Endometrium (tissue), 2 donors: ENCODE results near the gene PMPCA.

Experiments
- FAIRE-seq: peaks from 2 replicates; lab custom pipeline; 2012; peaks lifted over from hg19 to GRCh38; lab: Jason Lieb, UNC
- donor health status: control.
- donor health status: control.

PMPCA gene

DNA sequence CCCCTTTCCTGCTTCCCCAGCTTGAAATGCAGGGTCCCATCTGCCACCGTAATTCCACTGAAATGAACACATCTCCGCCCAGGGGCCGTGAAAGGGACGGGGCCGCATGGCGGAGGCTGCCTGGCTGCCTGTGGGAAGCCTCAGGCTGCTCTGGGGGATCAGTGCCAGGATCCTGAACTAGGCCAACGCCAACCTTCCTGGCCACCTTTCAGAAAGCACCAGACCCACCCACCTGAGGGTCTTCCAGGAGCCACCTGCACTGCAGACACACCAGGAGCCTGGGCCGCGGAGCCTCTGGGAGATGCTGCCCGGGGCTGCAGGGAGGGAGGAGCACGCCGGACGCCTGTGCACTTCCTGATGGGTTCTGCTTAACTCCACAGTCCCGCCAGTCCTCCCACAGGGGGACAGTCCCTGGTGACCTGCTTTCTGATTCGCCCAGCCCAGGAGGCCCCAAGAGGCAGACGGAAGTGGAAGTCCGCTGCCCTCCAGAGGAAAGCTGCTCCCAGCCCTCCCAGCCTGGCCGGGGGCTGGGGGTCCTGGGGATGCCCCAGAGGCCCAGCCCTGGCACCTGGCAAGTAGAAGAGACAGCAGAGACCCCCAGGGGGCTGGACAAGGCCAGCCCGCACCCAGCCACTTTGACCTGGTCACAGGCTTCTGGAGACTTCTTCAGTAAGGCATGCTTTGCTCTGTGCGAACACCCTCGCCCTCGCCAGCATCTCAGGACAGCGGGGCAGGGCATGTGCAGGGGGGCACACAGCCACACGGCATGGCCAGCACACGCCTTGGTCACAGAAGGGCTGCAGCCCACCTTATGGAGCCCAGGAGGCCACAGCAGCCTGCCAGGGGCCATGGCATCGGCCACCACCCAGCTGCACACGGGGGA is 36.9 kb upstream of the PMPCA start, which contains the start of gene CARD9:
Gene CARD9, minus strand, starts transcription at position 370 of the 883 bp plus-strand sequence. CDS start 1,591 bp downstream, outside the sequence.
- FAIRE-seq = no peak

DNA sequence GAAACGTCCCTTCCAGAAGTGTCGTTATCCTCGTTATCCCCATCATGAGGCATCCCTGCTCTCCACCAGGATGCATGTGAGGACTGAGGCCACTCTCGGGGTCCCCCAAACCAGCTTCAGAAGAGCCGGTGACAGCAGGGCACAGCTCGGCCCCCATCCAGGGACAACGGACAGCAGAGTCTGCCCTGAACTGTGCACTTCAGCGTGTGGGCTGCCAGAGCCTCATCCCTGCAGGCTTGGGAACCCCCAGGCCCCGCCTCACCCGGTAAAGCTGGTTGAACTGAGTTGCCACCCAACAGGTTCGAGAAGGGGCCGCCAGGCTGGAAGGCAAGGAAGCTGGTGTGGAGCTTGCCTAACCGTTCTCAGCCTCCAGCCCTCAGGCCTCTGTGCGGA is 36.3 kb upstream of the PMPCA start:
- no peak for FAIRE-seq

DNA sequence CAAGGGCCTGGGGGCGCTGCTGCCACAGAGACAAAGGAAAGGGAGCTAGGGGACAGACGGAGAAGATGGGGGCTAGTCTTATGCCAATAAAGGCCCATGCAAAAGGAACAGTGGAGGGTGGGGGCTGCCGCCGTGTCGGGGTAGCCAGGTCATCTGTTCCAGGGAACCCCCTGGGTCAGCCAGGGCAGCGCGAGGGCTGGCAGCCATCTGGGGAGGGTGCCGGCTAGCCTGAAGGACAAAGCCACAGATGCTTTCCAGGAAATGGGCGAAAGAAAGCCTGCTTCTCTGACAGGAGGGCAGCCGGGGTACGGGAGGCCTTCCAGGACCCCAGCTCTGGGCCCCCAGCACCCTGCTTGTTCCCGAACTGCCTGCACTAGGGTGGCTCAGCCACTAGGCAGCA is 35.4 kb upstream of the PMPCA start:
- no peak for FAIRE-seq

DNA sequence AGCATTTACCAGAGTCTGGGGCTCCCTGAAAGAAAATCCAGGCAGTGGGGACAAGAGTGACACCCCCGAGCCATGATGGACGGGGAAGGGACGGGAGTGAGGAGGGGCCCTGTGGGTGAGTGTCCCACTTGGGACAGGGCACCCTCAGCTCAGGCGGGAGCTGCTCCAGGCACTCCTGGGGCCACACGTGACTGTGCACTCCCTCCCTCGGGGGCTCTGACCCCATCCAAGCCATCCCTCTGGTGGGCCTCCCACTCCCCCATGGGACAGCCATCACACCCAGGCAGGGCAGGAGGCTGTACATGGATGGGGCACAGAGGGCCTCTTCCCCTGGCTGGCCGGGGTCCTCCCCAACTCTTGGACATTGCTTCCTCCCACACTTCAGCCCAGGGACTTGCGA is 34.0 kb upstream of the PMPCA start:
- no peak for FAIRE-seq

DNA sequence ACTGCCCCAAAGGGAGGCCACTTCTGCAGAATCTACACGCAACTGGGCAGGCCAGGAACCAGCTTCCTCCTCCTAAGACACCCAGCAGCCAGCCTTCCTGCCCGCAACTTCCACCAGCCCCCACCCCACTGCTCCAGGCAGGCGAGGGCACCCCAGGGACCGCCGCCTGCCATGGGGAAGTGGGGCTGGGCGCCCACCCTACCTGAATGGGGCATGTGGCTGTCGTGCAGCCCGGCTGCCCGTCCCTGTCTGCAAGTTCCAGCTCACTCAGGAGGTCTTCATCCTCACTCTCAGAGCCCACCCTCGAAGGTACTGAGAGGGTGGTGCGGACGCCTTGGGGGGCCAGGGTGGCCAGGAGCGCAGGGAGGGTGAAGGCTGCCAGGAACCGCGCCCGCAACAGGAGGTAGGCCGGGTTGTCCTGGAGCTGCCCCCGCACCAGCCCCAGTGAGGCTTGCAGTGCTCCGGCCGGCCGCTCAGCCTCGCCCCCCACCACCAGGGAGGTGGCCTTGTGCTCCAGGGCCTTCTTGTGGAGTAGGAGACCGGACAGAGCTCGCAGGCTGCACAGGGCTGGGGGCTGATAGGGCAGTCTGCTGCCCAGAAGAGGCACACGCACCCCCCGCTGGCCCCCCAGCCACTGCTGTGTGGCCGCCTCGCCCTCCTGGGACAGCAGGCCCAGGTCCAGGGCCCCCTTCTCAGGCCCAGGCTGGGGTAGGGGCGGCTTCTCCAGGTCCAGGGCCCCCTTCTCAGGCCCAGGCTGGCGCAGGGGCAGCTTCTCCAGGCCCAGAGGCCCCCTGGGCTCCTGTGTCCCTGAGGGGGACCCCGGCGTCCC is 32.9 kb upstream of the PMPCA start:
- no peak for FAIRE-seq

GRCh38 chr9:136378170-136379002 is 32.1 kb upstream of the PMPCA start:
- no peak for FAIRE-seq

GRCh38 chr9:136379003-136379287 is 31.5 kb upstream of the PMPCA start:
- FAIRE-seq = no peak

DNA sequence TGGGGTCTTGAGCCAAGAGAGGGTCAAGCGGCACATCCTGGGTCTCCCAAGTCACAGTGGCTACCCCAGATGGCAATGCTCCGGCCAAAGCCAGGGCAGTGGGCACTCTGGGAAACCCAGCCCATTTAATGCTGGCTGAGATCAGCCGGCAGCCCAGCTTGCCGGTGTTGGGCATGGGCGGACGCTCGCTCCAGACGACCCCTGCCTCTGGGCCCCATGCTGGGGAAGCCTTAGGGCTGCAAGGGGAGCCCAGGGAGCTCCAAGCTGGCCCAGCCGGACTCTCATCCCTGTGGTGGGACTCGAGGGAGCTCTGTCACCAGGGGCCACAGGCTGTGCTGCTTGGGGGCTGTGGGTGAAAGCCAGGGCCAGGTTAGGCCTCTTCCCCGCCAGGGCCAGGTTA is 31.1 kb upstream of the PMPCA start:
- FAIRE-seq = no peak

DNA sequence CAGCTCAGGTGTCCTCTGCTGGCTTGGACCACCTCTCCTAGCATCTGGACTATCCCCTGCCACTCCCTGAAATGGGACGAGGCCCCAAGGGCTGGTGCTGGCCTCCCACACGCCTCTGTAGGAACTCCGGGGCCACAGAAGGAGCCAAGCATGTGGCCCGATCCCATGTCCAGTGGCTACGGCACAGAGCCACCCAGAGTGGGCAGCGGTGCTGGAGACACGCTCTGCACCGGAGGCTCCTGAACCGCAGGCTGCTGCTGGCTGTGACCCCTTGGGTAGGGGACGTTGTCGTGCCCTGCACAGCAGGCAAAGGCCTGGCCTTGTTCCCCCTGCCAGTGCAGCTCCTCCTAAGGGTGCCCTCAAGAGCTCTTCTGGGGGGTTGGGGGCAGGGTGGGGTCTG is 30.6 kb upstream of the PMPCA start:
- FAIRE-seq = no peak

DNA sequence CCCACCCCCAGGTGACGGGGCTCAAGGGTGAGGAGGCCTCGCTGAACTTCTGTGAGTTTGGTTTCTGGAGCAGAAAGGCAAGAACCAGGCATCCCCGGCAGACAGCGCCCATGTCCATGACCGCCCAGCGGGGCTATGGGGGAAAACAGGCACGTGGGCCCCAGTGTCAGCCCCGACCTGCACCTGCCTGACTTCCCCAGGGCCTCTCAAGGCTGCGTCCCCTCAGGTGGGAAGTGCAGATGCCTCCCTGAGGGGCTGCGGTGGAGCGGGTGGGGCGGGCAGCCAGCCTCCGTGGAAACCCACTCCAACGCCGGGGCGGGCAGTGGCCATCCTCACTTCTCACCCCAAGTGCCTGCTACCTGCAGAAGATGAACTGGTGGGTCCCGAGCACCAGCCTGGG is 30.1 kb upstream of the PMPCA start:
- FAIRE-seq = no peak

DNA sequence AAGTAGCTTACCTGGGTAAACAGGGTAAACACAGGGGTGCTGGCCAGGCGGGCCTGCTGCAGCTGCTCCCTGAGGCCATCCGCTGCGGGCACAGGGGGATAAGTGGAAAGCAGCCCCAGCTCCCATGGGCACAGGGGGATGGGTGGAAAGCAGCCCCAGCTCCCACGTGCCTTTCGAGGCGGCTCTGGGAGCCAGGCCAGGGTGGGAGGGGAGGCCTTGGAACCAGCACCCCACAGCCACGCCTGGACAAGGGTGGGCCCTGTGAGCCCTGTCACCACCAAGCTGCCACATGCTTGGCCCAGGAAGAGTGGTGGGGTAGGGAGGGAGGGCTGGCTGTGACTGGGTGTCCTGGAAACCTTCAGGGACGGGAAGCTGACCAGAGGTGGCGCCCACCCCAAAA is 29.1 kb upstream of the PMPCA start:
- FAIRE-seq = no peak

GRCh38 chr9:136381966-136382513 is 28.4 kb upstream of the PMPCA start:
- no peak for FAIRE-seq

- FAIRE-seq = no peak
Observed at GRCh38 chr9:136383436-136383835, 27.0 kb upstream of the PMPCA start.

DNA sequence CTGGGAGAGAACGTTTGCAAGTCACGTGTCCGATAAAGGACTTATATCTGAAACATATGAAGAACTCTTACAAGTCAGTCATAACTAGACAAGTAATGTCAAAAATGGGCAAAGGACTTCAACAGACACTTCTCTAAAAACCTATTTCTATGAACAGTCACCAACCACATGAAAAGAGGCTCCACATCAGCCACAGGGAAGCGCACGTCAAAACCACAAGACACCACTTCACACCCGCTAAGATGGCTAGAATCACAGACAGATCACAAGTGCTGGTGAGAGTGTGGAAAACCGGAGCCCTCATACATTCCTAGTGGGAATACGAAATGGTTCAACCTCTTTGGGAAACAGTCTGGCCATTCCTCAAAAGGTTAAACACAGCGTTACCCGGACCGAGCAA is 25.4 kb upstream of the PMPCA start:
- no peak for FAIRE-seq

DNA sequence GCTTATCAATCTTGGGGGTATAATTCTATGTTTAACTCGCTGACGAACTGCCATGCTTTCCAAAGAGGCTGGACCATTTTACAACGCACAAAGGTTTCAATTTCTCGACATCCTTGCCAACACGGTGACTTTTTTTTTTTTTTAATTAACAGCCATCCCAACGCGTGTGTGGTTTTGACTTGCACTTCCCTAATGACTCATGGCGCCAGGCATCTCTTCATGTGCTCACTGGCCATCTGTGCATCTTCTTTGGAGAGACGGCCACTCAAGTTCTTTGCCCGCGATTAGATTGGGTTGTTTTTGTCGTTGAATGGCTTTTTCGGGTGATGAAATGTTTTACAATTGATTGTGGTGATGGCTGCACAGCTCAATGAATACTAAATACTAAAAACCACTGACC is 24.4 kb upstream of the PMPCA start:
- FAIRE-seq = no peak

GRCh38 chr9:136387217-136387616 is 23.2 kb upstream of the PMPCA start:
- no peak for FAIRE-seq

- no peak for FAIRE-seq
Observed at GRCh38 chr9:136389396-136389795, 21.1 kb upstream of the PMPCA start.

DNA sequence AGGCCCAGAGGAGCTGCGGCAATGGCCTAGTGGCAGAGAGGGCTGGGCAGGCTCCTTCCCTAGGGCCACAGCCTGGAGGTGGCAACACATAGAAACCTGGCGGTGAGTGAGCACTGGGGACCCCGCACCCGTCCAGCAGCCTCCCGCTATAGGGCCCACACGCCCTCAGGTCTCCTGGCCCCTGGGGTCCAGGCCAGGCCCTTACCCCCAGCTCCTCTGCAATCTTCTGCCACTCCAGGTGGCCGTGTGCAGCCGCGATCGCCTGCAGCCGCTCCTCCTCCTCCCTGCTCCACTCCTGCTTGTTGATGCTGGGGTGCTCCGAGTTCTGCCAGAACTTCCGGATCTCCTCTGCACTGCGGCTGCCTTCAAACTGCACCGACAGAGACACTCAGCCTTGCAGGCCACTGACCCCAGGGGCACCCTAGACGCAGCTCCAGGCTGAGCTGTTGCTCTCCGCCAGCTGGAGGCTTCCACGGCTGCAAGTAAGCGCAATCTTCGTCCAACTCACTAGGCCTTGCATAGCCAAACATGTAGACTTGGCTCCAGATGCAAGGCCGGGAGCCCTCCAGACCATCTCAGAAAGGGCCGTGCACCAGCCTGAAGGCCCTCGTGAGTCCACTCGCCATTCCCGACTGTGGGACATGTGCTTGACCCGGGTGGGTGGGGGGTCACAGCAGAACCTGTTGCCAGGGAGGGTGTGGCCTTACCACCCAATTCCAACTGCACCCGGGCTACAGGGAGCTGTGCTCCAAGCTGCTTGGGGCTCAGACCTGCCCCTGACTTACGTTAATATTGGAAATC is 18.5 kb upstream of the PMPCA start:
- no peak for FAIRE-seq

- FAIRE-seq = no peak
Observed at GRCh38 chr9:136392538-136393449, 17.7 kb upstream of the PMPCA start.

GRCh38 chr9:136393531-136393930 is 16.9 kb upstream of the PMPCA start:
- no peak for FAIRE-seq
